HG03280 (cell line): ENCODE measurements around the gene SPDYE4.
A peak's percentile ranks its signal among the peaks of the same experiment; 100 is the strongest.
"Not testable (repeated sequence)": the region's sequence is repeated elsewhere in the genome, so short reads cannot be mapped to it uniquely, and the experiment has no call there.

ENCODE experiments used
- ATAC-seq: cut with Tn5 transposase; IDR thresholded peaks from one replicate; pipeline ENCODE4 v1.9.1; 2021; ENCODE audit warnings: mild to moderate bottlenecking, moderate library complexity; ENCODE audit not compliant: unreplicated experiment

Gene SPDYE4, protein sequence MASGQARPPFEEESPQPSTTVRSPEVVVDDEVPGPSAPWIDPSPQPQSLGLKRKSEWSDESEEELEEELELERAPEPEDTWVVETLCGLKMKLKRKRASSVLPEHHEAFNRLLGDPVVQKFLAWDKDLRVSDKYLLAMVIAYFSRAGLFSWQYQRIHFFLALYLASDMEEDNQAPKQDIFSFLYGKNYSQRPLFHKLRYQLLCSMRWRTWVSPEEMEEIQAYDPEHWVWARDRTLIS

DNA sequence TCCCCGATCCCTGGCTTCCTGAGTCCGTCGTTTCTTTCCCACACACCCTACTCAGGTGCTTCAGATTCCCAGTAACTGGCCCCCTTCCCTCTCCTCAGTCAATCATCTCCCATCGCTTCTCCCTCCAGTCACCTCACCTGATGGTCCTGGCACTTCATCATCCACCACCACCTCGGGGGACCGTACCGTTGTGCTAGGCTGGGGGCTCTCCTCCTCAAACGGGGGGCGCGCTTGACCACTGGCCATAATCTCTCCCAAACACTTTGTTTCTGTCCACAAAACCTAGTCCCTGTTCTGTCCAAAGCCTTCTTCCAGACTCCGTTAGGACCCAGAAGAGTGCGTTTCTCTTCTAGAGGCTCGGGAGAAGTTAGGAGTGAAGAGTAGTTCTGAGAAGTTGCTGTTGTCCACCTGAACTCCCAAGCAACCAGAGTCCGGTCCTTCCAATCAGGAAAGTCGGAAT, at the start of gene SPDYE4:
Gene SPDYE4 (minus strand): TSS at position 410 of the 460 bp plus-strand sequence. CDS start 164 bp downstream, at position 246.
- ATAC-seq = no peak

DNA sequence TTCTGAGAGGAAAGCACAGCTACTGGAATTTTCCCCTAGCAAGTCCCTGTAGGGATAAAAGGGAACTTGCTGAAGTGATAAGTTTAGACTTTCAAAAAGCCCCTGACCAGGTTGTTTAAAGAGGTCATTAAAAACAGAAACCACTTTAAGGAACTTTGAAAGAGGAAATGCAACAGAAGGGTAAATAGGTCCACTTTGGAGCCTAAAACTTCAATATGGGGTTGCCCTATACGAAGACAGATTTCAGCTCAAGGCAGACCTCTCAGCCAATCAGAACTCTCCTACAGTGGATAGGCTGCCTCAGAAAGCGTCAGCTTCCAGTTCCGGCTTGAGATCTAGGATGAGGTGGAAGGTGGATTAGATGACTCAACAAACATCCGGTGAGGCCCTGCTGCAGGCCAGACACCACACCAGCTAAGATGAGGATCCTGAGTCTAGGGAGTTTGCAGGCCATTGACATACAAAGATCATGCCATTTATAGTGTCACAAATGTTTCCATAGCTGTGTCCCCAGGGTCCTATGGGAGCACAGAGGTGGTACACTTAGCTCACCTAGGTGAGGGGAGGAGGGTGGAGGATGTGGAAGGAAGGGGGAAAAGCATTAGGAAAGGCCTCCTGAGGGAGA, 48.7 kb upstream of the SPDYE4 start:
- ATAC-seq = peak; percentile 87

DNA sequence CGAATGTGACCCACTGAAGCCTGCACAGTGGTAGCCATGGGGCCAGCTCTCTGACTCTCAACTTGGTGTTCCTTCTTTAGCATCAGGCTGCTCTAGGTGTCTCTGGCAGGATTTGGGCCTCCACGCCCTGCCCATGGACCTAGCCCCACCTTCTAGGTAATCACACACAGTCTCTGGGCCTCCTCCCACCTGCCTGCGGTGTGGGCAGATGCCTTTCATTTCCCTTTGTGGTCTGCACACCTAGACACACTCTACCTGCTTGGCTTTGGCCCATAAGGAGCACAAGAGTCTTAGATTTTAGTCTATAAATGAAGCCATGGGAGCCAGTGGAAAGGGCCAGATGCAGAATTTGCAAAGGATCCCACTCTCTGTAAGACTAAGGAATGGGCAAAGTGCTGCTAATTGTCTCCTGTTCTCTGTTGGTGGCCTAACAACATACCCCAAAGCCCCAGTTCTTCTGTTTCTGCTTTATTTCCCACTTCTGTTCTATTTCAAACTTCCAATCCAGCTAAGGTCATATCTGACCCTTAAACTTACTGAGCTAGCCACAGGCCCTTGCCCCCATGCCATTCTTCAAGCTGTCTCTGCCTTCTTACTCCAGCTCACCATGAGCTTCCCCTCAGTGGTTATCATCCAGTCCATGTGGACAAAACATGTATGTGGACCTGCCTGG, 48.0 kb upstream of the SPDYE4 start:
- no peak for ATAC-seq

DNA sequence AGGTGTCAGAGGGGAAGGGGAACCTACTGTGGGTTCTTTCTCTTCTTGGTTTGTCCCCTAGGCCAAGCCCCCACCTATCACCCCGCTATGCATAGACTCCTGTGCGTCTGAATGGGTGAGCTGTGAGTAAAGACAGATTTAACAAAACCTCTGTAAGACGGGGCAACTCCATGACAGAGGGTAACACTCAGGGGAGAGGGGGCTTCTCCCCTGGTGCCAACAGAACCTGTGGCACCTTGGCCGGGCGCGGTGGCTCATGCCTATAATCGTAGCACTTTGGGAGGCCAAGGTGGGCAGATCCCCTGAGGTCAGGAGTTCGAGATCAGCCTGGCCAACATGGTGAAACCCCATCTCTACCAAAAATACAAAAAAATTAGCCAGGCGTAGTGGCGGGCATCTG, 47.0 kb upstream of the SPDYE4 start:
- not testable (repeated sequence) for ATAC-seq

DNA sequence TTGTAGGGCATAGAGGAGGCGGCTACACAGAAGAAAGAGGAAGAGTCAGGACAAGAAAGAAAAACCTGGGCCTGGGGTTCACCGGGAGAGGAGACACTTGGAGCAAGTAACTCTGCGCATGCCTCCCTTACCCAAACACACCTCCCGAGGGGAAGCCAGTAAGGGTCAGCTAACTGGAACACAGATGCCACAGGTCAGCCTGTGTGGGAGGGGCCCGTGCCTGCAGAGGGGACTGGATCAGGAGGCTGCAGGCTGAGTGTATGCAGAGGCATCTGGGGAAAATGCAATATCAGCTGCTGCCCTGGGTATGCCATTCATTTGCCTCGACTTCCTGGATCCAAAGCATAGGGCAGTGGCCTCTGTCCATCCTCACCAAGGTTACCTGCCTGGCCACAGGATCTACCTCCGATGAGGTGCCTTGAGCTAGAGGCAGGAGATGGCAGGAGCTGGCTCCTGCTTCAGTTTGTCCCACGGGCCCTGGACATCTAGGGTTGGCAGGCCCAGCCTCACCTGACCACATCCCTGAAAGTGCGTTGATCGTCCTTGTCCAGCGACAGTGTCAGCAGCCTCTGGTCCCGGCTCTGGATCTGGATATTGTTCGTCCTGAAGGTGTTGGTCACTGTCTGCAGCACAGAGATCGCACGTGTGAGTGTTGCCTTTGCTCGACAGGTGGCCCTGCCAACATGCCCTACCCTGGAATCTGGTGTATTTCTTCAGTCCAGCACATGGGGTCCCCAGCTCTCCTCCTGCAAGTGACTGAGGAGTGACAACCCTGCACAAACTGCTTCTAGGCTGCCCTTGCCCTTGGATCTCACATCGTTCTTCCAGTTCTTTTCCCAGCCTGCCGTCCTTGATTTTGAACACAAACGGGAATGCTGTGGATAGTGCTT, 45.4 kb upstream of the SPDYE4 start:
- ATAC-seq = no peak

DNA sequence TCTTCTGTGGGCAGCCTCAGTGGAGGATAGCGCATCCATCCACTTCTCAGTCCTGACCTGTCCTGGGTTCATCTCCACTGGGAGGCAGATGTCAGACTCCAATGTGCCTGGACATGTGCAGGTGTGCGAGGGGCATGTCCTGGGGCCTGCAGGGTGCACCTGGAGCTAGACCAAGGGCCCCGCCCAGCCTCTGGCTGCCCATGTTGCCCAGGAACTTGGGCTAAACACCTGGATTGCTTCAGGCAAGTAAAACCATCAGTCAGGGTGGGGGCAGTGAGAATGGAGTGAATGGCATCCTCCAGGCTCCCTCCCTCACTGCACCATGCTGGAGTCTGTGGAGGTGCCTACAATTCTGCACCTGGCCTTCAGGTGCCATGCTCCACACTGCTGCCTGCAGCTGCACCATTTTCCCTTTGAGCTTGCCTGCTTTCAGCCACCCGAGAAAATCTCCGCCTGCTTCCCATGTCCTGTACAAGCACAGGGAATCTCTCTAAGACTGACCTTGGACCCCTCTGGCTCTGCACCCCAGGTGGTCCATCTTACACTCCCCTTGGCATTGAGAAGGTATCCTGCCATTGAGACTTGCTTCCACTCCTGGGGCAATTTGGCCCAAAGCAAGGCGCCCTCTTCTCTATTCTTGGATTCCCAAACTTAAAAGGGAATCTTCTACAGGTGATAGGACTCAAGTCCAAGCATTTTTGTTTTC, 42.9 kb upstream of the SPDYE4 start:
- ATAC-seq = no peak

DNA sequence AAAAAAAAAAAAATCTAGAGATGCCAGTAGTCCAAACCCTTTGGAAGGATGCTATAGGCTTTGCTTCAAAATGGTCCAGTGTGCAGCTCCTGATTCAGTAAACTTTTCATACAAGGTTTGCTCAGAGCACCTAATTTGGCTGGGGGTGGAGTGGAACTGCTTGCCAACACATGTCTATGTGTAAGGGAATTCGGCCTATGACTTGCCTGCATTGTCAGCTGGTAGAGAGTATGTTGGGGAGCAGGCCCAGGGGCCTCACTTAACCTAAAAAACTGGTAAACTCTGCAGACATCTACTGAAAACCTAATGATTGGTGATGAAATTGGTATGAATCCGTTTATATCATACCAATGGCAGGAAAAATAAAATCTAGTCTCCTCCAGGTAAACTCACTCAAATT, 42.3 kb upstream of the SPDYE4 start:
- no peak for ATAC-seq

DNA sequence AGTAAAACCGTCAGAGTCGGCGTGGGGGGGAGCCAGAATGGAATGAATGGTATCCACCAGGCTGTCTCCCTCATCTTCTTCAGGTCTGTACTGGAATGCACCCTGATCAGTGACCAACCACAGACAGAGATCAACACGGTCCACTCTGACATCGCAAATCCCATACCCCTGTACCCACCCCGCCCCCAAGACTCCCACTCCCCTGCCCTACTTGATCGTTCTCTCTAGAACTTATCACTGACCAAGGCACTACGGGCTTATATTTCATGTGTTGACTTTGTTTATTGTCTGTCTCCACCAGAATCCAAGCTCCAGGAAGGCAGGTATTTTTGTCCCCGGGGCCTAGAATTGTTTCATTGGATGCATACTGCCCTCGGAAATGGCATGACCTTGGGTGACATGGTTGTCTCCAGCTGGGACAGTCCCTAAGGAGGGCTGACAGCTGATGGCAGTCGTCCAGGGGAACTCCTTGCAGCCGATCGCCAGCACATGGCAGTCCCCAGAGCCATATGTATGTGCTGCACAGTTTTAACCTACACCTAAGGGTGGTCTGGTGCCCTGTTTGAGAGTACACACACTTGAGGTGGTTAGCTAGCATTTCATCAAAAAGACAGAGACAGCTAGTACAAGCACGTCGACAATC, 41.3 kb upstream of the SPDYE4 start:
- no peak for ATAC-seq

DNA sequence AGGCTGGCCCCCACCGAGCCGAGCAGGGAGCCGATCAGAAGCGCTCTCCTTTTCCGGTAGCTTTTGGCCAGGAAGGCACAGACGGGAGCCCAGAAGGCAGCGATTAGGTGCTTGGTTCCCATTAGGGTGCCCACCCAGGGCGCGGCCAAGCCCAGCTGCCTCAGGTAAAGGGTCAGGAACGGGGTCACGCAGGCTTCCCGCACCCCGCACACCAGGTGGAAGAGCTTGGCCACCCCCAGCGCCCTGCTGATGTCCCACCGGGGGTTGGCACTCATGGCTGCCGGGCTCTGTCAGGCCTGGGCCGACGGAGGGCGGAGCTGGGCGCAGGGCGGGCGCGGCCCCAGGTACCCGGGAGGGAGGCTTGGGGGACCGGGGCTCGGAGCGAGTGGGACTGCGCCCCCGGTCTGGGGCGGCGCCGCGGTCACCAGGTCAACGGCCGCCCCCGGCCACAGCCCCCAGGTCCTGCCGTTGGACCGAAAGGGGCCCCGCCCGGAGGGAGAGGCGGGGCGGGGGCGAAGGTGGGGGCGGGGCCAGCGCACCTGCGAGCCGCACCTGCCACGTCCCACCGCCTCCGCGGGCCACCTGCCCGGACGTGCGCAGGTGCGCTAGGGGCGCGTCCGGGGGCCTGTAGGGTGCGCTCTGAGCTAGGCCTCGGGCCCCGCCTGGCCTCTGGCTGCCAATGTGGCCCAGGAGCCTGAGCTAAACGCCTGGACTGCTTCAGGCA, 40.7 kb upstream of the SPDYE4 start, which contains the start of gene MFSD6L:
Gene MFSD6L (minus strand): TSS at position 520 of the 724 bp plus-strand sequence. CDS start 245 bp downstream, at position 275.
- ATAC-seq = no peak

DNA sequence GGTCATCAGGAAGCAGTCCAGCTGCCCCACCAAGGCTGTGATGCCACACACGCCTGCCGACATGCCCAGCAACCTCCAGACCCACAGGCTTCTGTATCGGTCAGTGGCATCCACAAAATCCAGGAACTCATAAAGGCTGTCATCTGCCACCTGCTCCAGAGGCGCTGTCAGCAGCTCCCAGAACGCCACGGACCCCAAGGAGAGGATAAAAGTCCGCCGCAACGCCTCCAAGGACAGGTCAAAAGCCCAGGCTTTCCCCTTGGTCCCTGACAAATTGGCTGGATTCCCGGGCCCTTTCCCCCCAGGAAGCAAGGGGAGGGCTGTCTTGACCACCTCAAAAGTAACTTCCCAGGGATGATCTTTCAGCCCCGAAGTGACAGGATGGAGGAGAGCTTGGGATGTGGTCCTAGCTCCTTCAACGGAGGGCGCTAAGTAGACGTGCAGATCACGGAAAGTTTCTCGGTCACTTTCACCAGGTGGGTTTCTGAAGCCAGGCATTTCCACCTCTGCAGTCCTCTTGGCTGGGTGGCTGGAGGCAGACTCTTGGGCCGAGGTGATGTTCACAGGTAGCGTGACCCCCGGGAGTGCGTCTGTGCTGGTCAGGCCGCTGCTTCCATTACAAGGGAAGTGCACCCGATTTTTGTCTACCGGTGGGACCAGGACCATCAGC, 40.0 kb upstream of the SPDYE4 start:
- no peak for ATAC-seq

DNA sequence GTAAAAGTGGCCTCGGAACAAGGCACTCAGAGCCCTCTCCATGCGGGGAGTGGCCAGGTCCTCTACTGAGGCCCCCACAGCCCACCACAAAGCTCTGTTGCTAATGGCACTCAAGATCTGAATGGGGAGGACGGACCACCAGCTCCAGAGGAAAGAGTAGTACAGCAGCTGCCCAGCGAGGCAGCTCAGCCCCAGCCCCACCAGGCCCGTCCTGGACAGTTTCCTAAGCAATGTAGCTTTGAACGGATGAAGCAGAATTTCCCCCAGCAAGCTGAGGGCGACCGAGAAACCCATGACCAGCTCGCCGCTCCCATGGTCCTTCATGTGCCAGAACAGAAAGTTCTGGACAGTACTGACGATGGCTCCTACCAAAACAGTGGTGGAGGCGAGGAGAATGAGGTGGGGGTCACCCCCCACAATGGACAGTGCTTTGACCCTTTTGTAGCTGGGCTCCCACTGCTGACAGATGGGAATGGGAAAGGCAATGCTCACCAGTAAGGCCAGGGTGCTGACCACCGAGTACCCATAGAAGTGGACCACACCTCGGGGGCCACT, 39.4 kb upstream of the SPDYE4 start:
- no peak for ATAC-seq

DNA sequence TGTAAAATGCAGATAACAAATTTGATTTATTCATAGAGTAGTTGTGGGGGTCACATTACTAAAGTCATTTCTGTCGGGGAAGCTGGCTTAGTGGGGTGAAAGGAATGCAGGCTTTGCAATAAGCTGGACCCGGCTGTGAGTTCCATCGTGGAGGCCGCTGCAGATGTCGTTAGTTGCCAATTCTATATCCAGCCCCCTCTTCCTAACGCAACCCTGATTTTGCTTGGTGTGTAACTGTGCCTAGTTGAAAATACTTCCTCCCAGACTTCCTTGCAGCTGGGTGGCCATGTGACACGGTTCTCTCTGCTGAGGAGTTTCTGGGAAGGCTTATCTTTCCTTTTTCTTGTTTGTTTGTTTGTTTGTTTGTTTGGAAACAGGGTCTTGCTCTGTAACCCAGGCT, 36.3 kb upstream of the SPDYE4 start:
- no peak for ATAC-seq

DNA sequence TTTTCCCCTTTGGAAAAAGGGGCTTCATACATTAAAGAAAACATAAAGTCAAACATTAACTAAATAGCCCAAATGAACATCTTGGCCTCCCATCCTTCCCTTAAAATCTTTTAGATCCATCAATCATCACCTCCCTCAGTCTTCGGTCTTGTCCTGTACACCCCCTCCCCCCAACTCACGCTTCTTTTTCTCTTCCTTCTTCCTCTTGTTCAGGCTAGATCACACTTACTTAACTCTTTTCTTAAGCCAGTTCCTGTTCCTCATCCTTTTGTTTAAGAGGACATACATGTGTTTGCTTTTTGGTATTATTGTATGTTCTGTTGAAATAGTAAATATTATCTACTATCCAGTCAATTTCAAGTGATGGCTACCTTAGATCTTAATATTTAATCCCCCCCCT, 35.3 kb upstream of the SPDYE4 start:
- no peak for ATAC-seq

DNA sequence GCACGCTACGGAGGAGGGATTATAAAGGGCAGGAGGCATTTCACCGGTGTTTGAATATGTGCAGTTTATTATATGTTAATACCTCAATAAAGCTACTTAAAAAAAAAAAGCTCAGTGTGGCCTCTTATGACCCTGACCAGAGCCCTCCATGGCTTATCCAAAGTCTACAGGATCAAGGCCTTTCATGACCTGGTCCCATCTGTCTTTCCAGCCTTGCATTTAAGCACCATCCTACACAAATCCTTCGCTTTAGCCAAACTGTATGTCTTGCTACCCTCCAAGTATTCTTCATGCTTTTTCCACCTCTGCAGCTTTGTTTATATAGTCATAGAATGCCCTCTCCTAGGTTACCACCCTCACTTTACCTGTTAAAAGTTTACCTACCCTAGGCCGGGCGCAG, 34.3 kb upstream of the SPDYE4 start:
- ATAC-seq = no peak

DNA sequence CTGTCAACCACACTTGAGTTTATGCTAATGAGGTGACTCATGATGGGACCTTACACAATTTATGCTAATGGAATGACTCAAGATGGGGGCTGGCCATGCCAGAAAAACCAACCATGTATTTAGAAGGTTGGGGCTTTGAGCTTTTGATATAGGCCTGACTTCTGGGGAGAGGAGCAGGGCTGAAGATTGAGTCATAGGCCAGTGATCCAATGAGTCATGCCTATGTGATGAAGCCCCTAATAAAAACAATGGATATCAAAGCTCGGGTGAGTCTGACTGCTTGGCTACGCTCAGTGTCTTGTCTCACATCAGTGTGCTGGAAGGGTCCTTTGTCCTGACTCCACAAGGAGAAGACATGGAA, 33.5 kb upstream of the SPDYE4 start:
- no peak for ATAC-seq

DNA sequence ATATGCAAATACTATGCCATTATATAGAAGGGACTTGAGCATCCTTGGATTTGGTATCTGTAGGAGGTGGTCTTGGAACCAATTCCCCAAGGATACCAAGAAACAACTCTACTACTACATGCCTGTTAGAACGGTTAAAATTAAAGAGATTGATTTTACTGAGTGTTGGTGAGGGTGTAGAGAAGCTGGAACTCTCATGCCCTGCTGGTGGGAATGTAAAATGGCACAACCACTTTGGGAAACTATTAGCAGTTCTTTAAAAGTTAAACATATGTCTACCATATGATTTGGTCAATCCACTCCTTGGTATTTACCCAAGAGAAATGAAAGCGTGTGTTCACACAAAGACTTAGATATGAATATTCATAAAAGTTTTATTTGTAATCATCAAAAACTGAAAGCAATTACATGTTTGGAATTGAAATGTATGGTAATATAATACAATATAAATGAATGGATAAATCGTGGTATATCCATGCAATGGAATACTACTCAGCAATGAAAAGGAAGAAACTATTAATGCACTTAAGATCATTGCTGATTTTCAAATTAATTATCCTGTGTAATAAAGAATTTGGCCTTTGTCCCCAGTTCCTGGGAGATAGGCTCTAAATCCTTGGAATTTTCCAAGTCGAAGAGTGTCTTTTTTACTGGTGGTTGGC, 33.0 kb upstream of the SPDYE4 start:
- ATAC-seq = no peak

DNA sequence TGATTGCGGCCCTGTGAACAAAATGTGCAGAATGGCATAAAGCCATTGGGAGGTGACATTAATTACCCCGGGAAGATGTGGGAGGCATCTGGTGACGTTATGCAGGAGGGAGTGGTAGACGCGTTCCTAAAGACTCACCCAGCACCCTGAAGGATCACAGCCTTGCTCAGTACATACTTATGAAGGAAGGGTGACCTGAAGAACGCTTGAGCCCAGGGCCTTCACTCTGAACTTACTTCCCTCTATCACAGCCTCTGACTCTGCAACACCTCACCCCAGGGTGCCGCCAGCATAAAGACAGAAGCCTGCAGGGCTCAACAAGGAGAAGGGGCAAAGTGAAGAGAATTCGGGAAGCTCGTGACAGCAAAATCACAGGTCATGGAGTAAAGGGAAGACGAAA, 31.4 kb upstream of the SPDYE4 start:
- ATAC-seq = no peak

DNA sequence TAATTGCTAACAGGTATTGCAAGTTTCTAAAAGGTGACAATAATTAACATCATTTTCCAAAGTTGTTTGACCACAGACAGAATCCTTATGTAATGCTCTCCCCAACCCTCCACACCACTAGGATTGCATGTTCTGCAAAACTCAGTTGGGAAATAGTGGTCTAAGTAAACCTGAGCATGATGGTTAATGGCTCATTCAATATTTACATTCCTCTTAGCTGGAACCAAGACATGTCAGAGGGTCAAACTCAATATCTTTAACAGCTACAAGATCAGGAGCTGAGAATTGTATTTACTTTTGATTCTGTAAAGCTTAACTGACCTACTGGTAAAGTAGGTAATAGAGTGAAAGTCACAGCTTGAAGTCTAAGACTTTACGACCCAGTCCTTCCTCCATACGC, 30.7 kb upstream of the SPDYE4 start:
- no peak for ATAC-seq
